Measurements from ENCODE around the gene CDH13.
A peak's percentile ranks its signal among the peaks of the same experiment; 100 is the strongest.

CDH13 gene

DNA sequence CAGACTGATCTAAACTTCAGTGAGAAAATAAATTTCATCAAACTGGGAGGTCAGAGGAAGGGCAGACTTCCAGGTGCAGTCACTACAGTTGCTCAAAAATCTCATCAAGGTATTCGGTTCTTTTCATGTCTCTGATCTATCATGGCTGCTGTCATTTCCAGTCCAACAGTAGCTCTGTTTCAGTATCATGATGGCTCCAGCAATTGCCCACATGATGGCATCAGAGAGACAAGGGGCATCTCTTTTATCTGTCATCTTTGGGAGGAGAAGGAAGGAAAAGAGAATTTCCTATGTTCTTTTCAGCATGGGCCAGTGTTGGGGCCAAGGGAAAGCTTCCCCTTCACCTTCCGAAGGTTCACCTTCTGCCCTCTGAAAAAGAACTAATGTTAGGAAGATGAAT, 676.1 kb downstream of the CDH13 start:
- H3K27ac Mint-ChIP-seq, result no peak overlapping the region
- H3K4me3 Mint-ChIP-seq, result no peak overlapping the region
- peaks cover 9% of the 10 kb centered on the region for H3K4me1 Mint-ChIP-seq
- no peak for DNase-seq
- no peaks in the 10 kb centered on the region for H3K36me3 Mint-ChIP-seq (ENCODE audit: low read depth)
- TF ChIP-seq, protein P1, sequence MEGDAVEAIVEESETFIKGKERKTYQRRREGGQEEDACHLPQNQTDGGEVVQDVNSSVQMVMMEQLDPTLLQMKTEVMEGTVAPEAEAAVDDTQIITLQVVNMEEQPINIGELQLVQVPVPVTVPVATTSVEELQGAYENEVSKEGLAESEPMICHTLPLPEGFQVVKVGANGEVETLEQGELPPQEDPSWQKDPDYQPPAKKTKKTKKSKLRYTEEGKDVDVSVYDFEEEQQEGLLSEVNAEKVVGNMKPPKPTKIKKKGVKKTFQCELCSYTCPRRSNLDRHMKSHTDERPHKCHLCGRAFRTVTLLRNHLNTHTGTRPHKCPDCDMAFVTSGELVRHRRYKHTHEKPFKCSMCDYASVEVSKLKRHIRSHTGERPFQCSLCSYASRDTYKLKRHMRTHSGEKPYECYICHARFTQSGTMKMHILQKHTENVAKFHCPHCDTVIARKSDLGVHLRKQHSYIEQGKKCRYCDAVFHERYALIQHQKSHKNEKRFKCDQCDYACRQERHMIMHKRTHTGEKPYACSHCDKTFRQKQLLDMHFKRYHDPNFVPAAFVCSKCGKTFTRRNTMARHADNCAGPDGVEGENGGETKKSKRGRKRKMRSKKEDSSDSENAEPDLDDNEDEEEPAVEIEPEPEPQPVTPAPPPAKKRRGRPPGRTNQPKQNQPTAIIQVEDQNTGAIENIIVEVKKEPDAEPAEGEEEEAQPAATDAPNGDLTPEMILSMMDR (IDR thresholded peaks at IDR 0.05), result no peak
- H3K27me3 Mint-ChIP-seq (ENCODE audit: low read depth, poor library complexity), result peaks cover 15% of the 10 kb centered on the region
- H3K9me3 Mint-ChIP-seq, result no peaks in the 10 kb centered on the region

GRCh38 chr16:83305092-83305491, 678.3 kb downstream of the CDH13 start:
- H3K9me3 Mint-ChIP-seq, result no peaks in the 10 kb centered on the region
- no peak overlapping the region for H3K4me3 Mint-ChIP-seq
- DNase-seq, result no peak
- H3K27ac Mint-ChIP-seq, result no peak overlapping the region
- H3K27me3 Mint-ChIP-seq (ENCODE audit: low read depth, poor library complexity), result peaks cover 15% of the 10 kb centered on the region
- TF ChIP-seq, protein P1 (IDR thresholded peaks at IDR 0.05), result no peak
- peaks cover 23% of the 10 kb centered on the region for H3K4me1 Mint-ChIP-seq
- H3K36me3 Mint-ChIP-seq (ENCODE audit: low read depth), result no peaks in the 10 kb centered on the region

DNA sequence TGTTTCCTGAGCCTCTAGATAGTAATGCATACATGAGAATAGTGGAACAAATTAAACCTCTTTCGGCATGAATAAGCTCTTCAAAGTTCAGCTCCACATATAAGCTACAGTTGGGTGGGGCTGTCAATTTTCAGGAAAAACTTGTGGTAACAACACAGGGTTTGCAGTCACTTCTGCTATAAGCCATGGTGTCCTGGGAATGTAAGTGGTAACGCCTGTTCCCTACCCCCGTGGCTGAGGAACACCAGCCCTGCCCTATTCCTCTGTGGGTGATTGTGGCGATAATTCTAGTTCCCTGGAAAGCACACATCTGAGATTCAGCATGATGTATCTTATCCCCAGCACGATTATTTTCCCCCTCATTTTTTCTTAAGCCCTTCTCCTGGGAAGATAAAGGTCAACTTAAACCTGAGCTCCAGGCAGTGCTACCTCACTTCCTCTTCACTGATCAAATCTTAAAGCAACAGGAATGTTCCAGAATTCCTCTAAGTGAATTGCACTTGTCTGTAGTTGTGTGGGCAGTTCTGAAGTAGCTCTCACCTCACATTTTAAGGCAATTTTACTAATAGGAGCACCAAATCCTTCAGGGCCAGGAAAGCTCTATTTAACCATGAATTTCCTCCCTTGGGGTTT, 680.3 kb downstream of the CDH13 start:
- TF ChIP-seq, protein P1 (IDR thresholded peaks at IDR 0.05), result no peak
- Mint-ChIP-seq H3K27me3 (ENCODE audit: low read depth, poor library complexity) (peaks cover 11% of the 10 kb centered on the region), H3K27ac (no peak overlapping the region)

GRCh38 chr16:83307594-83307992, 680.8 kb downstream of the CDH13 start:
- H3K4me1 Mint-ChIP-seq, result peaks cover 32% of the 10 kb centered on the region
- no peak for DNase-seq
- TF ChIP-seq, protein P1 (IDR thresholded peaks at IDR 0.05), result no peak
- H3K27ac Mint-ChIP-seq, result no peak overlapping the region
- H3K36me3 Mint-ChIP-seq (ENCODE audit: low read depth), result no peaks in the 10 kb centered on the region
- no peaks in the 10 kb centered on the region for H3K9me3 Mint-ChIP-seq
- H3K4me3 Mint-ChIP-seq, result no peak overlapping the region
- H3K27me3 Mint-ChIP-seq (ENCODE audit: low read depth, poor library complexity), result peaks cover 8% of the 10 kb centered on the region

More for the DNA sequence above, 680.3 kb downstream of the CDH13 start:
- Mint-ChIP-seq H3K9me3 (no peaks in the 10 kb centered on the region), H3K4me3 (no peak overlapping the region), H3K36me3 (ENCODE audit: low read depth) (no peaks in the 10 kb centered on the region), H3K4me1 (peaks cover 32% of the 10 kb centered on the region)
- no peak for DNase-seq

- TF ChIP-seq, protein P1 (IDR thresholded peaks at IDR 0.05), result no peak
- Mint-ChIP-seq H3K9me3 (no peaks in the 10 kb centered on the region), H3K27ac (peak overlapping the region; percentile 84), H3K36me3 (ENCODE audit: low read depth) (no peaks in the 10 kb centered on the region), H3K4me3 (no peak overlapping the region), H3K27me3 (ENCODE audit: low read depth, poor library complexity) (peaks cover 3% of the 10 kb centered on the region), H3K4me1 (peaks cover 32% of the 10 kb centered on the region)
- DNase-seq, result no peak
Observed at GRCh38 chr16:83308414-83308813, 681.6 kb downstream of the CDH13 start.

GRCh38 chr16:83310816-83311215, 684.0 kb downstream of the CDH13 start:
- TF ChIP-seq, protein P1 (IDR thresholded peaks at IDR 0.05), result no peak
- Mint-ChIP-seq H3K4me1 (peaks cover 32% of the 10 kb centered on the region), H3K9me3 (no peaks in the 10 kb centered on the region), H3K36me3 (ENCODE audit: low read depth) (no peaks in the 10 kb centered on the region), H3K27ac (no peak overlapping the region), H3K4me3 (no peak overlapping the region), H3K27me3 (ENCODE audit: low read depth, poor library complexity) (no peaks in the 10 kb centered on the region)
- DNase-seq, result no peak

All from nephron progenitor cell (in vitro differentiated cells).